ENCODE measurements around the gene RNF214.
"Not testable (repeated sequence)": the region's sequence is repeated elsewhere in the genome, so short reads cannot be mapped to it uniquely, and the experiment has no call there.

Gene RNF214

GRCh38 chr11:117232092-117232878, at the start of gene RNF214:
Gene RNF214 (plus strand): TSS chr11:117232671. CDS start chr11:117234273, 1,602 bp downstream.
- peak; percentile 79 for DNase-seq

- not testable (repeated sequence) for DNase-seq
Observed at GRCh38 chr11:117183178-117183577, 49.3 kb upstream of the RNF214 start.

- DNase-seq = no peak
Observed at GRCh38 chr11:117183724-117184349, 48.6 kb upstream of the RNF214 start.

GRCh38 chr11:117185736-117186430, 46.6 kb upstream of the RNF214 start:
- DNase-seq = no peak

- DNase-seq = no peak
Observed at GRCh38 chr11:117186431-117186761, 46.1 kb upstream of the RNF214 start.

- no peak for DNase-seq
Observed at GRCh38 chr11:117187007-117187406, 45.5 kb upstream of the RNF214 start.

- DNase-seq = no peak
Observed at GRCh38 chr11:117187428-117187798, 45.1 kb upstream of the RNF214 start.

- DNase-seq = no peak
Observed at GRCh38 chr11:117187799-117188481, 44.5 kb upstream of the RNF214 start.

- no peak for DNase-seq
Observed at GRCh38 chr11:117188620-117189081, 43.8 kb upstream of the RNF214 start.

GRCh38 chr11:117189191-117189940, 43.1 kb upstream of the RNF214 start:
- DNase-seq = no peak

GRCh38 chr11:117189941-117190544, 42.4 kb upstream of the RNF214 start:
- no peak for DNase-seq

- DNase-seq = no peak
Observed at GRCh38 chr11:117191680-117192400, 40.6 kb upstream of the RNF214 start.

- DNase-seq = no peak
Observed at GRCh38 chr11:117192401-117192875, 40.0 kb upstream of the RNF214 start.

GRCh38 chr11:117193130-117194020, 39.1 kb upstream of the RNF214 start:
- no peak for DNase-seq

- no peak for DNase-seq
Observed at GRCh38 chr11:117194267-117194666, 38.2 kb upstream of the RNF214 start.

GRCh38 chr11:117195258-117195657, 37.2 kb upstream of the RNF214 start:
- DNase-seq = no peak

- no peak for DNase-seq
Observed at GRCh38 chr11:117195761-117196160, 36.7 kb upstream of the RNF214 start.

GRCh38 chr11:117197006-117197405, 35.5 kb upstream of the RNF214 start:
- DNase-seq = no peak

GRCh38 chr11:117197516-117198456, 34.7 kb upstream of the RNF214 start:
- DNase-seq = no peak

All from stimulated activated CD8-positive, alpha-beta memory T cell treated with anti-CD3 and anti-CD28 coated beads, Interleukin-4, amount 100 ng/mL, for 48 hours (primary cell).